AML-193 (cell line): Measurements from ENCODE around the gene NHLH1.
"Not testable (repeated sequence)": the region's sequence is repeated elsewhere in the genome, so short reads cannot be mapped to it uniquely, and the experiment has no call there.

Experiments
- DNase-seq, 2 experiments: peaks; one replicate each; lab custom pipeline; 2025; lab: John Stamatoyannopoulos, UW

Gene NHLH1

GRCh38 chr1:160377585-160378206 is 10.8 kb downstream of the NHLH1 start:
- DNase-seq, result no peak

DNA sequence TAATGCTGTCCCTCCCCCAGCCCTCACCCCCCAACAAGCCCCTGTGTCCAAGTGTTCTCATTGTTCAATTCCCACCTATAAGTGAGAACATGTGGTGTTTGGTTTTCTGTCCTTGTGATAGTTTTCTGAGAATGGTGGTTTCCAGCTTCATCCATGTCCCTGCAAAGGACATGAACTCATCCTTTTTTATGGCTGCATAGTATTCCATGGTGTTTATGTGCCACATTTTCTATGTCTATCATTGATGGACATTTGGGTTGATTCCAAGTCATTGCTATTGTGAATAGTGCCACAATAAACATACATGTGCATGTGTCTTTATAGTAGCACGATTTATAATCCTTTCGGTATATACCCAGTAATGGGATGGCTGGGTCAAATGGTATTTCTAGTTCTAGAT is 17.9 kb downstream of the NHLH1 start:
- DNase-seq, result not testable (repeated sequence)

DNA sequence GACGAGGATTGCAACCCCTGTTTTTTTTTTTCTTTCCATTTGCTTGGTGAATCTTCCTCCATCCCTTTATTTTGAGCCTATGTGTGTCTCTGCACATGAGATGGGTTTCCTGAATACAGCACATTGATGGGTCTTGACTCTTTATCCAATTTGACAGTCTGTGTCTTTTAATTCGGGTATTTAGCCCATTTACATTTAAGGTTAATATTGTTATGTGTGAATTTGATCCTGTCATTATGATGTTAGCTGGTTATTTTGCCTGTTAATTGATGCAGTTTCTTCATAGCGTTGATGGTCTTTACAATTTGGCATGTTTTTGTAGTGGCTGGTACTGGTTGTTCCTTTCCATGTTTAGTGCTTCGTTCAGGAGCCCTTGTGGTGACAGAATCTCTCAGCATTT is 21.5 kb downstream of the NHLH1 start:
- DNase-seq, result not testable (repeated sequence)

DNA sequence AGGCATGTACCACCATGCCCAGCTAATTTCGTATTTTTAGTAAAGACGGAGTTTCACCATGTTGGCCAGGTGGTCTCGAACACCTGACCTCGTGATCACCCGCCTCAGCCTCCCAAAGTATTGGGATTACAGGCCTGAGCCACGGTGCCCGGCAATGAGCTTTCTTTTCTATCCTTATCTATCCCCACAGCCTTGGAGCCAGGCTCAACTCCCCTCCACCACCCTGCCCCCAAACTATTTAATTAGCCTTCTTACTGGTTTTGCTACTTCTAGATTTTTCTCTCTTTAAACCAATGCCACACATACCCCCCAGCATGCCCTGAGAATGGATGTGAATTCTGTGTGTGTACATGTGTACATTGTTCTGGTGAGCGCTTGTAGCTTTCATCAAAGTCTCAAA is 27.8 kb downstream of the NHLH1 start:
- no peak for DNase-seq

GRCh38 chr1:160397651-160398050 is 30.8 kb downstream of the NHLH1 start:
- no peak for DNase-seq

DNA sequence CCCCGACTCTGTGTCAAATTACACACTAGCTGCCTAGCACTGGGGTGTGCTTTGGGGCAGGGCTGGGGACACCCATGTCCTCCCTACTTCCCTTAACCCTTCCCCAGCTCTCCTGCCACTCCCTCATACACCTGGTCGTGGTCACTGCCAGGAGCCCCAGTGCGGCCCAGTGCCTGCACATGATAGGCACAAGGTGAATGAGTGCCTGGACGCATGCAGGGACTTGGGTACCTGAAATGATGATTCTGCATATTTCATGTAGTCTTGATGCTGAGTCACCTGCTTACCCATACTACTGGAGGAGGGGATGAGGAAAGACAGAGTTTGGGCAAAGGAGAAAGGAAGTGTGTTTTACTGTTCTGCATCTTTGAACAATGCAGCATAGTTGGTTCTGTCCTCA is 32.0 kb downstream of the NHLH1 start:
- no peak for DNase-seq

GRCh38 chr1:160399544-160400222 is 32.8 kb downstream of the NHLH1 start:
- DNase-seq, result no peak

DNA sequence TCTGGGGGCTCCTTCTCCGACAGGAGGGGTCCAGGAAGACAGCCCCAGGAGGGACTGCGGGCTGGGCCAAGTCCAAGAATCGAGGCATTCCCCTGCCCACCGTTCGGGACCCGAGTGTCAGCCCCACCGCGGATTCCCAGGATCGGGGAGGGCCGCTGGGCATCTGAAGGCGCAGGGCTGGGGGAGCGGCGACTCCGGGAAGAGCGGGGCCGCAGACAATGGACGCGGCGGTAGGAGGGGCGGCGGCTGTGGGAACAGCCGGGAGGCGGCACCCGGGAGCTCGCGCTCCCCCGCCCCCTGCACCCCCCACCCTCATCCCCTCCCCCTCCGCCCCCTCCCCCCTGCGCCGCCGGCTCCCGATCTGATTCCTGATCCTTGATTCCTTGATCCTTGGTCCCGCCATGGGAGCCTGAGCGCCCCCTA is 33.4 kb downstream of the NHLH1 start, which contains the start of gene VANGL2:
Gene VANGL2, plus strand, starts transcription at position 342 of the 423 bp plus-strand sequence. CDS start 15,274 bp downstream, outside the sequence.
- no peak for DNase-seq

GRCh38 chr1:160400646-160401486 is 34.0 kb downstream of the NHLH1 start:
- DNase-seq, result no peak

DNA sequence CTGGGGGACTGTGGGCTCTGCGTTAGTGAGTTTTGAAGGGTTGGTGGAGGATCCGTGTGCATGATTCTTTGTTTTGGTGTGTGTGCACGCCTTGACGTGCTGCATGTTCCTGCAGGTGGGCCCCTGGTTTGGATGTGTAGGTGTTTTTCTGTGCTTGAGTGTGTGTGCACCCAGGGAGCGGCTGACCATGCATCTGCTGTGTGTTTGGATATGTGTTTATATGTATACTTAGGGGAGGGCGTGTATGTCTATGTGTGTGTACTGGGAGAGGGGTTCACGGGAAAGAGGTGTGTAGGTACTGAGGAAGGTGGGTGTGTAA is 34.6 kb downstream of the NHLH1 start:
- DNase-seq, result no peak

DNA sequence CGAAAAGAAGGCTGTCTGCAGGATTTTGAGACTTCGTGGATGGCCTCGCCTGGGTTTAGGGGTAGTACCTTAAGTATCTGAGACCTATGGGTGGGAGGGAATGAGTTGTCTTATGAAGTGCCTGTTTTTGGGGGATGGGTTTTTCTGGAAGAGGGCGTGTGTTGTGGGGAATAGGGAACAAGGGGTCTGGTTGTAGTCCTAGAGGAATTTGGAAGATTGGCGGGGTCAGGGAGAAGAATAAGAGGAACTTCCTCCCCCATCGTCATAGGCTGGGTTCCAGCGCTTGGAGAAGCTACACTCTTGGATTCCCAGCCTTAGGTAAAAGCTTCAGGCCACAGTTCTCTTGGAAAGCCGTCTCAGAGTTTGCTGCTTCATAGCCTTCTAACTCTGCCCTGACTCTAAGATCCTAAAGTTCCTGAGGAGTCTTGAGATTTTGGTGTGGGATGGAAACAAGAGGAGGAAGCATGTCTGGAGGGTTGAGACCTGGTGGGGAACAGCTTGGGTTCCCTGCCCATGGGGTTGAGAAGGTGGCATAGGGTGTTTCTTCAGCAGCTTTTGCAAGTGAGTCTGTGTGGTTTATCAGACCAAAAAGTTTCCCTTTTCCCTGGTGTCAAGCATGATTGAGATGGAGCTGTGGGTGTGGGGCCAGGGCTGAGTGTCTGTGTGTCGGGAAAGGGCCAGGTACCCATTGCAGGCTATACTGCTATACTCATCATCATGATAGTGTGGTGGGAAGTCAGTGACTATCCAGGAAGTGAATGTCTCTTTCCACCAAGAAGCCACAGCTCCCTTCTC is 35.3 kb downstream of the NHLH1 start:
- no peak for DNase-seq

- DNase-seq, result no peak
Measured at GRCh38 chr1:160403244-160403643, 36.4 kb downstream of the NHLH1 start.

DNA sequence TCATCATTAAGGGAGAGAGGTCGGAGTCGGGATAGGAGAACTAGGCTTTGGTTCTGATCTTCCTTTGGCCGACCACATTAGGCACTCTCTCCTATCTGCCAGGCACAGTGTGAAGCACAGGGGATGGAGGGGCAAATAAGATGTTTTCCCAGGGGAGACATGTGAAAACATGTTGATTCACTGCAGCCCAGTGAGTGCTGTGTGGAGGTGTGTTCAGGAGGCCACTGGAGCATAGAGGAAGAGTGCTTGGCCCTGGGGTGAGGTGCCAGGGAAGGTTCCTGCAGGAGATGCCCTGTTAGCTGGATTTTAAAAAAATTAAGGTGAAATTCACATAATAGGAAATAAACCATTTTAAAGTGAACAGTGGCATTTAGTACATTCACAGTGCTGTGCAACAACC is 37.2 kb downstream of the NHLH1 start:
- DNase-seq, result no peak

DNA sequence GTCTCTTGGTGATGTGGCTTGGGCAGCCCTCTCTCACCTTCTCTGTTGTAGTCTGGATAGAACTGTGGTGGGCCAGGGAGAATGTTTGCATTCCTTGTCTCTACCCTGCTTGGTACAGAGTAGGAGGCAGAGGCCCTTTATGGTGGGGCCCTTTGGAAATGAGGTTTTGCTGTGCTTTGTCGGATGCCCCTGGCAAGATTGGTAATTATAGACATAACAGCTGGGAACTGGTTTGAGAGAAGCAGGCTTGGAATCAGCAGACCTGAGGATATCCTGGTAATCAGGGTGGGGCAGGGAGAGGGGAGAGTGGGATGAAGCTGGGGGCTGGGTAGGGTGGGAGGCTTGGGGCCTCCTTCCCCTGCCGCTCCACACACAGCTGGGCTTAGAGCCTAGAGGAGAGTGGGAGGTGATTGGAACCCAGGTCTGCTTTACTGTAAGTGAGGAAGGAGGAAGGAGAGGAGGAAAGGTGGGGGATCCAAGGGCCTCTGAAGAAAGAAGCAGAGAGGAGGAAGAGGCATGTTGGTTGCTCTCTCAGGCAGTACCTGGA is 38.5 kb downstream of the NHLH1 start:
- DNase-seq, result no peak

GRCh38 chr1:160406131-160406968 is 39.5 kb downstream of the NHLH1 start:
- no peak for DNase-seq

GRCh38 chr1:160407839-160408801 is 41.2 kb downstream of the NHLH1 start:
- no peak for DNase-seq

DNA sequence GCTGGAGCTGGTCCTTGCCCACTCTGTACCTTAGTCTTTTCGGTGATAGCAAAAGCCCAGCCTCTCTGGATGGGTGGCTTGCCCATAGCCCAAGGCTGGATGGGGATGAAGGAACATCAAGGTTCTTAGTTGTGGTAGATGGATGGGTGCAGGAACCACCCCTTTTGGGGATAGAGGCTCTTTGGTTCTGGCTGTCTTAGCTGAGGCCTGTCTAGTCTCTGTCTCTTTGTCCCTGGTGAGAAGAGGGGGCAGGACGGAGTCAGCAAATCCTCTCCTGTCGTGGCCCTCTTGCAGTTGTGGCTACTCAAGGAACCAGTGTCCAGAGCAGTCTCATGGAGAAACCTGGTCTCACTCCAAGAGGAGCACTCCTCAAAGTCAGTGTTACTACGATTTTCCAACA is 42.0 kb downstream of the NHLH1 start:
- no peak for DNase-seq

- DNase-seq, result no peak
Measured at GRCh38 chr1:160409486-160409885, 42.6 kb downstream of the NHLH1 start.

- DNase-seq, result no peak
Measured at GRCh38 chr1:160410406-160411005, 43.6 kb downstream of the NHLH1 start.
